ENCODE results near the gene UGGT1. TPM values are rescaled to one million over a fixed set of nuclear protein-coding genes. Genes with fewer than 3 reads are reported as not detected.

The UGGT1 gene
- total and polyA plus RNA-seq, 3 donors from 2014 or later: 17.5 to 71.6 (median 40.5) TPM

- no peak for TF ChIP-seq CTCF (IDR thresholded peaks at IDR 0.05)
- TF ChIP-seq POLR2A (IDR thresholded peaks at IDR 0.05): no peak
- DNase-seq: peak; percentile 35
- peak overlapping the region in 1 of 2 donors; percentile 21 for H3K4me3 ChIP-seq
- intact Hi-C loops (cut with DNase I; ENCODE audit: low total_unique reads): no loop called here
- no peaks in the 10 kb centered on the region for H3K36me3 ChIP-seq (ENCODE audit: low read depth, missing control alignments)
- 33 to 48% methylated on average over 8 of the region's 8 CpGs for WGBS, 2 donors
- H3K9me3 ChIP-seq: no peaks in the 10 kb centered on the region
- H3K27me3 ChIP-seq: no peaks in the 10 kb centered on the region
- H3K27ac ChIP-seq: no peak overlapping the region
- H3K4me1 ChIP-seq: no peaks in the 10 kb centered on the region
Observed at GRCh38 chr2:128219891-128220290, 128.9 kb downstream of the UGGT1 start.

DNA sequence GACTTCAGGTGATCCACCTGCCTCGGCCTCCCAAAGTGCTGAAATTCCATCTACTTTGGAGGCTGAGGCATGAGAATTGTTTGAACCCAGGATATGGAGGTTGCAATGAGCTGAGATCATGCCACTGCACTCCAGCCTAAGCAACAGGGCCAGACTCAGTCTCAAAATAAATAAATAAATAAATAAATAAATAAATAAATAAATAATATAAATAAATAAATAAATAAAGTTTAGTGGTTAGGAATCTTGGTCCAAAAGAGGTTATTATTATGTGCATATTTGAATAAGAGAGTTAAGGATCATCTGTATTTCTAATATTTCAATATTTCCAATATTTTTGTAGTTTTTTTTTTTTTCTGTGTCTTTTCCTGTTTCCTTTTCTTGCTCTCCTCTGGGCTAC, 136.9 kb downstream of the UGGT1 start:
- Histone ChIP-seq H3K4me3 (no peak overlapping the region), H3K27me3 (no peaks in the 10 kb centered on the region), H3K36me3 (ENCODE audit: low read depth, missing control alignments) (no peaks in the 10 kb centered on the region), H3K27ac (no peak overlapping the region), H3K9me3 (no peaks in the 10 kb centered on the region), H3K4me1 (no peaks in the 10 kb centered on the region)
- intact Hi-C loops (cut with DNase I; ENCODE audit: low total_unique reads): no loop called here
- no peak for DNase-seq
- WGBS, 2 donors: 81 to 95% methylated on average over 1 of the region's 1 CpG
- TF ChIP-seq POLR2A (IDR thresholded peaks at IDR 0.05): no peak
- TF ChIP-seq CTCF (IDR thresholded peaks at IDR 0.05): no peak

DNA sequence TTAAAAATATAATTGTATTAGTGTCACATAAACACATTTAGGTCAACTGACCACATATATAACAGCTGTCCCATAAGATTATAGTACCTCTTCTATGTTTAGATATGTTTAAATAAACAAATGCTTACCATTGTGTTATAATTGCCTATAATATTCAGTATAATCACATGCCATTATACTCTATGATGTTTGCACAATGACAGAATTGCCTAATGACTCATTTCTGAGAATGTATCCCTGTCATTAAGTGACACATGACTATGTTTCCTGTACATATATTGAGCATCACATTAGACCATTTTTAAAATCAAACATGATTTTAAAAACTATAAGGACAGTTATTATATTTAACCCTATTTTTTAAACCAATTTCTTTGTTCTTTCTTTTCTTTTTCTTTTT, 137.9 kb downstream of the UGGT1 start:
- DNase-seq: no peak
- no peak overlapping the region for H3K27ac ChIP-seq
- TF ChIP-seq POLR2A (IDR thresholded peaks at IDR 0.05) (no peak), CTCF (IDR thresholded peaks at IDR 0.05) (no peak)
- intact Hi-C loops (cut with DNase I; ENCODE audit: low total_unique reads): no loop called here
- H3K27me3 ChIP-seq: no peaks in the 10 kb centered on the region
- no peaks in the 10 kb centered on the region for H3K9me3 ChIP-seq
- H3K36me3 ChIP-seq (ENCODE audit: low read depth, missing control alignments): no peaks in the 10 kb centered on the region
- H3K4me1 ChIP-seq: no peaks in the 10 kb centered on the region
- H3K4me3 ChIP-seq: no peak overlapping the region

GRCh38 chr2:128232965-128233789, 142.2 kb downstream of the UGGT1 start:
- 0% methylated on average over 60 of the region's 84 CpGs; no CpG with 5 or more reads in 1 of the 2 donors for WGBS, 2 donors
- no peaks in the 10 kb centered on the region for H3K9me3 ChIP-seq
- TF ChIP-seq CTCF (IDR thresholded peaks at IDR 0.05) (peak; percentile 77 to 84 (median 77)), POLR2A (IDR thresholded peaks at IDR 0.05) (no peak)
- H3K36me3 ChIP-seq (ENCODE audit: low read depth, missing control alignments): no peaks in the 10 kb centered on the region
- H3K4me1 ChIP-seq: no peaks in the 10 kb centered on the region
- no peaks in the 10 kb centered on the region for H3K27me3 ChIP-seq
- intact Hi-C loops (cut with DNase I; ENCODE audit: low total_unique reads): no loop called here
- peak; percentile 89 for DNase-seq
- peak overlapping the region; percentile 67 to 70 for H3K4me3 ChIP-seq
- H3K27ac ChIP-seq: peak overlapping the region; percentile 6 to 78

Data from testis (tissue), 3 donors.